CD8-positive, alpha-beta memory T cell (primary cell): ENCODE results near the gene SOX6. TPM values are rescaled to one million over a fixed set of nuclear protein-coding genes. Genes with fewer than 3 reads are reported as not detected.

ENCODE experiments used
- CTCF ChIA-PET: fragments of 350-600 bp; sonication (Branson Sonifier 250); formaldehyde crosslinking; loops from one replicate; lab custom pipeline; 2021; ENCODE audit warnings: antibody characterized with exemption; lab: Charles Lee
- POLR2A ChIA-PET: fragments of 350-600 bp; sonication (Branson Sonifier 250); formaldehyde crosslinking; loops from one replicate; lab custom pipeline; 2021; ENCODE audit warnings: antibody characterized with exemption; lab: Charles Lee
- DNase-seq, 5 donors: peaks; one replicate each; pipeline versions ENCODE4 v3.0.0 to v3.0.0-alpha.2; 2020 to 2022; ENCODE audit warnings: mixed read lengths in 1 of 5
- H3K27ac ChIP-seq: one replicate; pipeline ENCODE4 v1.7.0; 2013; ENCODE audit warnings: low read depth, mild to moderate bottlenecking, low read length, moderate library complexity
- H3K27me3 ChIP-seq: 2 replicates; pipeline ENCODE4 v1.7.0; 2013; ENCODE audit warnings: low read length, mild to moderate bottlenecking; ENCODE audit not compliant: insufficient read depth, poor library complexity, severe bottlenecking
- H3K36me3 ChIP-seq: 2 replicates; pipeline ENCODE4 v1.7.0; 2013; ENCODE audit warnings: mild to moderate bottlenecking, low read length, moderate library complexity; ENCODE audit not compliant: insufficient read depth
- H3K4me1 ChIP-seq: 2 replicates; pipeline ENCODE4 v1.7.0; 2013; ENCODE audit warnings: mild to moderate bottlenecking, low read length, moderate library complexity; ENCODE audit not compliant: insufficient read depth
- H3K4me3 ChIP-seq: 2 replicates; pipeline ENCODE4 v1.7.0; 2013; ENCODE audit warnings: mild to moderate bottlenecking, low read length
- H3K9me3 ChIP-seq: 2 replicates; pipeline ENCODE4 v1.7.0; 2013; ENCODE audit warnings: mild to moderate bottlenecking, low read length
- H3K27ac Mint-ChIP-seq, 8 donors: one replicate each; pipeline ENCODE4 v1.8.0; 2020 to 2021; ENCODE audit warnings: mixed read lengths in 8 of 8, mild to moderate bottlenecking in 6 of 8, inconsistent platforms in 3 of 8, moderate library complexity in 3 of 8
- H3K27me3 Mint-ChIP-seq, 2 donors: one replicate each; pipeline ENCODE4 v1.8.0; 2020 to 2021; ENCODE audit warnings: mixed read lengths in 2 of 2, mild to moderate bottlenecking in 1 of 2, moderate library complexity in 1 of 2
- H3K36me3 Mint-ChIP-seq, 3 donors: one replicate each; pipeline ENCODE4 v1.8.0; 2020 to 2021; ENCODE audit warnings: mixed read lengths in 3 of 3, inconsistent platforms in 1 of 3, mild to moderate bottlenecking in 1 of 3
- H3K4me1 Mint-ChIP-seq, 3 donors: one replicate each; pipeline ENCODE4 v1.8.0; 2020 to 2021; ENCODE audit warnings: mixed read lengths in 3 of 3, inconsistent platforms in 1 of 3, mild to moderate bottlenecking in 1 of 3
- H3K4me3 Mint-ChIP-seq, 7 donors: one replicate each; pipeline ENCODE4 v1.8.0; 2020 to 2021; ENCODE audit warnings: mixed read lengths in 7 of 7, mild to moderate bottlenecking in 6 of 7, moderate library complexity in 4 of 7, inconsistent platforms in 2 of 7
- H3K9me3 Mint-ChIP-seq, 5 donors: one replicate each; pipeline ENCODE4 v1.8.0; 2020 to 2022; ENCODE audit warnings: mixed read lengths in 5 of 5, mild to moderate bottlenecking in 3 of 5, moderate library complexity in 2 of 5, inconsistent platforms in 1 of 5
- polyA plus RNA-seq: library from polyadenylated mRNA; unstranded; fragments of 300-500 nt; fragmentation: Illumina TruSeq; gene quantifications from one replicate; pipeline ENCODE4 v1.2.3, GENCODE V29; 2021
- total RNA-seq, 2 experiments: library from RNA; stranded (reverse); gene quantifications; one replicate each; pipeline ENCODE4 v1.2.3, GENCODE V29; 2021

SOX6 gene
- total and polyA plus RNA-seq, 3 experiments from 2014 or later = not detected

DNA sequence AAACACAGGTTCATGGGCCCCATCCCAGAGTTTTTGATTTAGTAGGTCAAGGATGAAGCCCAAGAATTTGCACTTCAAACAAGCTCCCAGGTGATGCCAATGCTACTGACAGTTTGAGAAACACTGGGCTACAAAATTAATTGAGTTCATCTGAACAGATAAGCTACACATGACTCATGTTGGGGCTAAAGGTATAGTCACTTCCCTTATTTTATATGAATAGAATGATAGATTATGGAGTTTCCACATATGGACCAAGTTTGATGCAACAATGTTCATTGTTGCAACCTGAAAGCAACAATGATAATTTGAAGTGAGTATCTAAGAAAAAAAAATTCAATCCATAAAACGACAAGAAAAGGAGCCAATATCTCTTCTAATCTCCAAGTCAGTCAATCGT lies 54.9 kb downstream of the SOX6 start:
- no peaks in the 10 kb centered on the region for H3K9me3 ChIP-seq
- H3K27ac Mint-ChIP-seq = no peak overlapping the region
- peaks cover 4 to 37% (median 5%) of the 10 kb centered on the region in 5 donors for H3K9me3 Mint-ChIP-seq
- no peak overlapping the region for H3K4me3 ChIP-seq
- H3K36me3 Mint-ChIP-seq = no peaks in the 10 kb centered on the region
- CTCF ChIA-PET = no interaction called here
- no peaks in the 10 kb centered on the region for H3K4me1 Mint-ChIP-seq
- POLR2A ChIA-PET = no interaction called here
- no peak overlapping the region for H3K27ac ChIP-seq
- no peaks in the 10 kb centered on the region for H3K27me3 ChIP-seq
- no peaks in the 10 kb centered on the region for H3K27me3 Mint-ChIP-seq
- DNase-seq = no peak
- H3K4me1 ChIP-seq = no peaks in the 10 kb centered on the region
- H3K36me3 ChIP-seq = no peaks in the 10 kb centered on the region
- no peak overlapping the region for H3K4me3 Mint-ChIP-seq

GRCh38 chr11:16299884-16300782 lies 56.2 kb downstream of the SOX6 start:
- Mint-ChIP-seq H3K36me3 (no peaks in the 10 kb centered on the region), H3K27me3 (no peaks in the 10 kb centered on the region), H3K9me3 (peaks cover 5 to 28% (median 8%) of the 10 kb centered on the region in 5 donors), H3K27ac (no peak overlapping the region), H3K4me3 (no peak overlapping the region), H3K4me1 (no peaks in the 10 kb centered on the region)
- Histone ChIP-seq H3K9me3 (no peaks in the 10 kb centered on the region), H3K27ac (no peak overlapping the region), H3K36me3 (no peaks in the 10 kb centered on the region), H3K27me3 (no peaks in the 10 kb centered on the region), H3K4me3 (no peak overlapping the region), H3K4me1 (no peaks in the 10 kb centered on the region)
- ChIA-PET CTCF (no interaction called here), POLR2A (no interaction called here)
- DNase-seq = no peak

- Mint-ChIP-seq H3K27ac (no peak overlapping the region), H3K4me1 (no peaks in the 10 kb centered on the region), H3K9me3 (peaks cover 5 to 28% (median 8%) of the 10 kb centered on the region in 5 donors), H3K27me3 (no peaks in the 10 kb centered on the region), H3K36me3 (no peaks in the 10 kb centered on the region), H3K4me3 (no peak overlapping the region)
- no peak overlapping the region for H3K27ac ChIP-seq
- CTCF ChIA-PET = no interaction called here
- H3K9me3 ChIP-seq = no peaks in the 10 kb centered on the region
- POLR2A ChIA-PET = no interaction called here
- no peaks in the 10 kb centered on the region for H3K4me1 ChIP-seq
- no peaks in the 10 kb centered on the region for H3K27me3 ChIP-seq
- H3K4me3 ChIP-seq = no peak overlapping the region
- no peak for DNase-seq
- no peaks in the 10 kb centered on the region for H3K36me3 ChIP-seq
Observed at GRCh38 chr11:16299390-16299789, 57.0 kb downstream of the SOX6 start.

DNA sequence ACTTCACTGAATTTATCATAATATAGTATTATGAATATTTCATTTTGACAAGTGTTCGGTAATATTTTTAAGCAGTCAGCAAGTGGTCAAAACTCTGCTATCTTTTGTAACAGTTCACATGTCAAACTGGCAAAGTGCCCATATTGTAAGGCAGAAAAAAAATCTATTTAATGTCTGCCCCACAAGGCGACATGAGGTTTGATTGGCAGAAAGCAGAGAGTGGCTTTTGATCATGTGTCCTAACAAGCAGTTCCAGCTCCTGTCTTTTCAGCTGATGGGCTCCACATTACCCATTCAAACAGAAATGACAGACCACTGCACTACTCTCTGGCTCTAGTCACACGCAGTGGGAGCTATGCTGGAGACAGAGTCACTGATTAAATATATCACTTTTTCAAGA lies 59.0 kb downstream of the SOX6 start:
- CTCF ChIA-PET = no interaction called here
- Mint-ChIP-seq H3K27me3 (no peaks in the 10 kb centered on the region), H3K4me3 (no peak overlapping the region), H3K27ac (peak overlapping the region in 1 of 8 donors; percentile 70), H3K9me3 (peaks cover 3 to 28% (median 9%) of the 10 kb centered on the region in 5 donors), H3K36me3 (no peaks in the 10 kb centered on the region), H3K4me1 (no peaks in the 10 kb centered on the region)
- H3K9me3 ChIP-seq = no peaks in the 10 kb centered on the region
- POLR2A ChIA-PET = no interaction called here
- H3K36me3 ChIP-seq = no peaks in the 10 kb centered on the region
- DNase-seq = no peak
- H3K4me3 ChIP-seq = no peak overlapping the region
- no peaks in the 10 kb centered on the region for H3K27me3 ChIP-seq
- no peak overlapping the region for H3K27ac ChIP-seq
- H3K4me1 ChIP-seq = no peaks in the 10 kb centered on the region

DNA sequence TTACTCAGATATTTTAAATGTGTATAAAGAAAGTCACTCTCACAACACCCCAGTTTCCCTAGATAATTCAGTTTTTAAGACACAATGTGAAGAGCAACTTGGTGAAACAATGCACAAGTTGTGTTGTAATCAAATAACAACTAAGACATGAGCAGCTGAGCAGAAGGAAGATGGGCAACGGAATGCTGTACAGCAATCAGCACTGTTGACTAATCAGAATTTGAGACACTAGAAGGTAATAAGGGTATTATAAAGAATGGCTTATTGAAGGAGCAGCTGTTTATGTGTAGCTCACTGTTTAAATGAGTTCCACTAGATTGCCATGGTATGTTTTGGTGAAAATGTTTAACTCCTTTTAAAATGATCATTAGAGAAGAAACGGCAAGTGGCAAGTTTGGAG lies 60.1 kb downstream of the SOX6 start:
- Histone ChIP-seq H3K4me1 (no peaks in the 10 kb centered on the region), H3K36me3 (no peaks in the 10 kb centered on the region), H3K27ac (no peak overlapping the region), H3K27me3 (no peaks in the 10 kb centered on the region), H3K4me3 (no peak overlapping the region), H3K9me3 (no peaks in the 10 kb centered on the region)
- H3K27ac Mint-ChIP-seq = no peak overlapping the region
- H3K36me3 Mint-ChIP-seq = no peaks in the 10 kb centered on the region
- H3K27me3 Mint-ChIP-seq = no peaks in the 10 kb centered on the region
- no peak for DNase-seq
- H3K9me3 Mint-ChIP-seq = peaks cover 3 to 29% (median 6%) of the 10 kb centered on the region in 5 donors
- H3K4me3 Mint-ChIP-seq = no peak overlapping the region
- CTCF ChIA-PET = no interaction called here
- POLR2A ChIA-PET = no interaction called here
- H3K4me1 Mint-ChIP-seq = no peaks in the 10 kb centered on the region

DNA sequence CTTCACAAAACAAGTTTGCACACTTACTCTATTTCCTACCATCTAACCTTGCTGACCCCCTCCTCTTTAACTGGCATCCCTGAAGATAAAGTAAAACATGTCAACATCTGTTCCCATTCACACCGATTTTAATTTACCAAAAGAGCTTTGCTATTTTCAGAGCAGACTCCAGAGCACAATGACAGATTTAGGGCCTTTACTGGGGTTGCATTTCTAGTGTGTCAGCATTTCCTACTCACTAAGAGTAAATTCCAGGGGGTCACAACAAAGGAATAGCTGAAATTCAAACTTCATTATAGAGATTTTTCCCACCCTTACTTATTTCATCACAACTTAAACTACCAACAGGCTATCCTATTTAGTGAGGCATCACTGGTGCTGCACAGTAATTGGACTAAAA lies 60.8 kb downstream of the SOX6 start:
- no peaks in the 10 kb centered on the region for H3K27me3 ChIP-seq
- DNase-seq = no peak
- no peaks in the 10 kb centered on the region for H3K4me1 ChIP-seq
- no peak overlapping the region for H3K4me3 ChIP-seq
- H3K36me3 ChIP-seq = no peaks in the 10 kb centered on the region
- Mint-ChIP-seq H3K27ac (no peak overlapping the region), H3K4me3 (no peak overlapping the region), H3K36me3 (no peaks in the 10 kb centered on the region), H3K9me3 (peaks cover 3 to 26% (median 6%) of the 10 kb centered on the region in 5 donors), H3K4me1 (no peaks in the 10 kb centered on the region), H3K27me3 (no peaks in the 10 kb centered on the region)
- no peaks in the 10 kb centered on the region for H3K9me3 ChIP-seq
- ChIA-PET POLR2A (no interaction called here), CTCF (no interaction called here)
- H3K27ac ChIP-seq = no peak overlapping the region

GRCh38 chr11:16293204-16293681 lies 63.1 kb downstream of the SOX6 start:
- ChIA-PET CTCF (no interaction called here), POLR2A (no interaction called here)
- H3K27ac Mint-ChIP-seq = no peak overlapping the region
- H3K36me3 Mint-ChIP-seq = no peaks in the 10 kb centered on the region
- H3K4me3 ChIP-seq = no peak overlapping the region
- no peak for DNase-seq
- no peaks in the 10 kb centered on the region for H3K27me3 Mint-ChIP-seq
- H3K27ac ChIP-seq = no peak overlapping the region
- H3K4me1 ChIP-seq = no peaks in the 10 kb centered on the region
- no peaks in the 10 kb centered on the region for H3K4me1 Mint-ChIP-seq
- no peaks in the 10 kb centered on the region for H3K9me3 ChIP-seq
- H3K36me3 ChIP-seq = no peaks in the 10 kb centered on the region
- H3K27me3 ChIP-seq = no peaks in the 10 kb centered on the region
- H3K4me3 Mint-ChIP-seq = no peak overlapping the region
- peaks cover 3 to 26% (median 6%) of the 10 kb centered on the region in 5 donors for H3K9me3 Mint-ChIP-seq

DNA sequence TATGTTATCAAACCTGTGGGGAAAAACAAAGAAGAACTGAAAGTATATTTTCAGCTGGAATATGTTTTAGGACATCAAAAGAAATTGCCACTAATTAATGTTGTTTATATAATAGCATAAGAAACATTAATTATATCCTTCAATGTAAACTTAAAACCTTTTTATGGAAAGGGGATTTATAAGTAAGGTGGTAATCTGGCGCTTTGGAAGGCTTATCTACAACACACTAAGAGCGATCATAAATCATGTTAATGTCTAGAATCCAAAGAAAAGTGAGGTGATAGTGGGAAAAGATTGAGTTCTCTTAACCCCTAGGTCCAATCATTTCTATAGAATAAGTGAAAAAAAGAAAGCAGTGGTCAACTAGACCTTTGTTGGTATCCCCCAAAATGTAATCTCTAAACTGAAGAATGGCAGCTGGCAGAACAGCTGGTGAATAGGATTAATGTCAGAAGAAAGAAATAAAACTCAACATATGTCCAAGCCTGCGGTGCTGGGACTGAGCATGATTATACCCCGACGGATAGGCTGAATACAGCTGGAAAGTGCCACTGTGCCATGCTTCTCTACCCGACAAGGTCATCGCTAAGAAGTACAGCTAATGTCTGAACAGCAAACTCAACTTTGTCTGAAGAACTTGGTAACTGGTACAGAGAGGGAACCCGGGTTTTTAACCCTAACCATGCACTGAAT lies 64.0 kb downstream of the SOX6 start:
- Mint-ChIP-seq H3K36me3 (no peaks in the 10 kb centered on the region), H3K4me1 (no peaks in the 10 kb centered on the region), H3K27me3 (no peaks in the 10 kb centered on the region), H3K9me3 (peaks cover 0 to 21% (median 5%) of the 10 kb centered on the region in 5 donors), H3K27ac (no peak overlapping the region), H3K4me3 (no peak overlapping the region)
- no peak overlapping the region for H3K27ac ChIP-seq
- H3K4me1 ChIP-seq = no peaks in the 10 kb centered on the region
- DNase-seq = no peak
- no peaks in the 10 kb centered on the region for H3K36me3 ChIP-seq
- POLR2A ChIA-PET = no interaction called here
- CTCF ChIA-PET = no interaction called here
- H3K27me3 ChIP-seq = no peaks in the 10 kb centered on the region
- no peaks in the 10 kb centered on the region for H3K9me3 ChIP-seq
- no peak overlapping the region for H3K4me3 ChIP-seq
